H9 (cell line): ENCODE results near the gene NCMAP. TPM values are rescaled to one million over a fixed set of nuclear protein-coding genes. Genes with fewer than 3 reads are reported as not detected.

Experiments
- DNase-seq: peaks from one replicate; pipeline ENCODE4 v3.0.0-alpha.2; 2017
- H2AFZ ChIP-seq: one replicate; pipeline ENCODE4 v1.6.1; 2013; ENCODE audit warnings: mild to moderate bottlenecking, low read length, control low read depth, moderate library complexity
- H2AK5ac ChIP-seq: 2 replicates; pipeline ENCODE4 v1.6.1; 2013; ENCODE audit warnings: low read length, control low read depth, mixed read lengths; ENCODE audit not compliant: insufficient read length
- H2BK120ac ChIP-seq: one replicate; pipeline ENCODE4 v1.6.1; 2013; ENCODE audit warnings: low read depth, mild to moderate bottlenecking, low read length, control low read depth, inconsistent platforms; ENCODE audit not compliant: poor library complexity, severe bottlenecking
- H2BK12ac ChIP-seq: 2 replicates; pipeline ENCODE4 v1.6.1; 2013; ENCODE audit warnings: low read length, control low read depth, mixed read lengths, low read depth; ENCODE audit not compliant: insufficient read length
- H2BK15ac ChIP-seq: 2 replicates; pipeline ENCODE4 v1.6.1; 2013; ENCODE audit warnings: low read depth, low read length, control low read depth
- H2BK20ac ChIP-seq: one replicate; pipeline ENCODE4 v1.6.1; 2013; ENCODE audit warnings: low read depth, mild to moderate bottlenecking, low read length, control low read depth, inconsistent platforms; ENCODE audit not compliant: poor library complexity, severe bottlenecking
- H2BK5ac ChIP-seq: 2 replicates; pipeline ENCODE4 v1.6.1; 2013; ENCODE audit warnings: low read length, control low read depth, mixed read lengths; ENCODE audit not compliant: insufficient read length
- H3K14ac ChIP-seq: 2 replicates; pipeline ENCODE4 v1.6.1; 2013; ENCODE audit warnings: low read length, control low read depth; ENCODE audit not compliant: insufficient read depth
- H3K18ac ChIP-seq: 2 replicates; pipeline ENCODE4 v1.6.1; 2013; ENCODE audit warnings: low read depth, mild to moderate bottlenecking, mixed read lengths, low read length, control low read depth; ENCODE audit not compliant: insufficient read length
- H3K23ac ChIP-seq: 2 replicates; pipeline ENCODE4 v1.6.1; 2013; ENCODE audit warnings: low read length, control low read depth, mixed read lengths, low read depth; ENCODE audit not compliant: insufficient read length
- H3K23me2 ChIP-seq: 2 replicates; pipeline ENCODE4 v1.6.1; 2013; ENCODE audit warnings: low read depth, mild to moderate bottlenecking, mixed read lengths, low read length, control low read depth; ENCODE audit not compliant: insufficient read length, poor library complexity, severe bottlenecking
- H3K27ac ChIP-seq: 2 replicates; pipeline ENCODE4 v1.5.1; 2013; ENCODE audit warnings: low read length, control low read depth, mixed read lengths, low read depth; ENCODE audit not compliant: insufficient read length
- H3K27me3 ChIP-seq: 2 replicates; pipeline ENCODE4 v1.6.1; 2013; ENCODE audit warnings: low read length, control low read depth, inconsistent platforms; ENCODE audit not compliant: insufficient read depth
- H3K4ac ChIP-seq: 2 replicates; pipeline ENCODE4 v1.6.1; 2013; ENCODE audit warnings: low read depth, mild to moderate bottlenecking, control low read depth, inconsistent platforms, low read length, moderate library complexity
- H3K4me1 ChIP-seq: 2 replicates; pipeline ENCODE4 v1.6.1; 2013; ENCODE audit warnings: low read length, control low read depth, inconsistent platforms; ENCODE audit not compliant: insufficient read depth
- H3K4me2 ChIP-seq: 2 replicates; pipeline ENCODE4 v1.6.1; 2013; ENCODE audit warnings: low read length, control low read depth, mixed read lengths; ENCODE audit not compliant: insufficient read length, insufficient read depth
- H3K56ac ChIP-seq: 2 replicates; pipeline ENCODE4 v1.6.1; 2013; ENCODE audit warnings: low read depth, mild to moderate bottlenecking, mixed read lengths, low read length, control low read depth; ENCODE audit not compliant: insufficient read length
- H3K79me1 ChIP-seq: 2 replicates; pipeline ENCODE4 v1.6.1; 2013; ENCODE audit warnings: low read depth, mild to moderate bottlenecking, moderate library complexity, low read length, control low read depth, inconsistent platforms; ENCODE audit not compliant: insufficient read depth, poor library complexity, severe bottlenecking
- H3K79me2 ChIP-seq: 2 replicates; pipeline ENCODE4 v1.6.1; 2013; ENCODE audit warnings: low read length, control low read depth, inconsistent platforms; ENCODE audit not compliant: insufficient read depth
- H3K9ac ChIP-seq: 2 replicates; pipeline ENCODE4 v1.6.1; 2013; ENCODE audit warnings: low read length, control low read depth, mixed read lengths; ENCODE audit not compliant: insufficient read length; ENCODE audit errors: extremely low read depth
- H3K9me3 ChIP-seq: one replicate; pipeline ENCODE4 v1.6.1; 2013; ENCODE audit warnings: low read depth, low read length, inconsistent platforms; ENCODE audit not compliant: control insufficient read depth
- H3T11ph ChIP-seq: one replicate; pipeline ENCODE4 v1.6.1; 2013; ENCODE audit warnings: mild to moderate bottlenecking, low read length, control low read depth, inconsistent platforms
- H4K20me1 ChIP-seq: one replicate; pipeline ENCODE4 v1.6.1; 2013; ENCODE audit not compliant: control insufficient read depth, insufficient read length, insufficient read depth
- H4K5ac ChIP-seq: 2 replicates; pipeline ENCODE4 v1.6.1; 2013; ENCODE audit warnings: low read depth, mild to moderate bottlenecking, mixed read lengths, low read length, control low read depth; ENCODE audit not compliant: insufficient read length
- H4K8ac ChIP-seq: replicated peaks from 2 replicates; pipeline ENCODE4 v1.6.1; 2013; ENCODE audit warnings: low read length, control low read depth, mixed read lengths, low read depth; ENCODE audit not compliant: insufficient read length
- H4K91ac ChIP-seq: 2 replicates; pipeline ENCODE4 v1.6.1; 2013; ENCODE audit warnings: low read depth, mild to moderate bottlenecking, moderate library complexity, mixed read lengths, low read length, control low read depth; ENCODE audit not compliant: insufficient read length
- H3K27ac Mint-ChIP-seq, 3 experiments: 2 replicates in 2 of 3; 3 replicates in 1 of 3; pipeline ENCODE4 v1.8.0; 2020 to 2021; ENCODE audit warnings: mixed read lengths in 3 of 3, mild to moderate bottlenecking in 1 of 3, moderate library complexity in 1 of 3
- H3K27me3 Mint-ChIP-seq: 2 replicates; pipeline ENCODE4 v1.8.0; 2021; ENCODE audit warnings: low read depth, mild to moderate bottlenecking, moderate library complexity, mixed read lengths
- H3K36me3 Mint-ChIP-seq, 3 experiments: 2 replicates in 2 of 3; 3 replicates in 1 of 3; pipeline ENCODE4 v1.8.0; 2020 to 2021; ENCODE audit warnings: low read depth in 3 of 3, mixed read lengths in 3 of 3; ENCODE audit not compliant: insufficient read depth in 1 of 3
- H3K4me1 Mint-ChIP-seq, 2 experiments: 2 replicates each; pipeline ENCODE4 v1.8.0; 2020; ENCODE audit warnings: mixed read lengths in 2 of 2
- H3K4me3 Mint-ChIP-seq, 2 experiments: 2 replicates in 1 of 2; 3 replicates in 1 of 2; pipeline ENCODE4 v1.8.0; 2020 to 2021; ENCODE audit warnings: mild to moderate bottlenecking in 2 of 2, mixed read lengths in 2 of 2, moderate library complexity in 1 of 2
- H3K9me3 Mint-ChIP-seq, 2 experiments: 2 replicates in 1 of 2; 3 replicates in 1 of 2; pipeline ENCODE4 v1.8.0; 2020; ENCODE audit warnings: mild to moderate bottlenecking in 2 of 2, mixed read lengths in 2 of 2, moderate library complexity in 1 of 2
- CTCF ChIP-seq: fragments of 200-600 bp; sonication (generic); conservative IDR thresholded peaks from 3 replicates; pipeline ENCODE4 v1.8.0; 2021; ENCODE audit warnings: antibody characterized with exemption, mild to moderate bottlenecking
- WGBS: extraction: QIAGEN DNeasy Blood & Tissue Kit; methylation state at CpG from one replicate; pipeline ENCODE4 v1.1.7; 2013; ENCODE audit warnings: missing lambda C conversion rate, low lambda C conversion rate, mixed read lengths; ENCODE audit not compliant: insufficient read length; ENCODE audit errors: extremely low coverage; 5-methylcytosine and 5-hydroxymethylcytosine counted together
- total RNA-seq: library from RNA; stranded (reverse); gene quantifications from 2 replicates; pipeline ENCODE4 v1.2.1, GENCODE V29; 2021

The NCMAP gene
- total RNA-seq, 1 experiment from 2014 or later = 0.35 TPM

DNA sequence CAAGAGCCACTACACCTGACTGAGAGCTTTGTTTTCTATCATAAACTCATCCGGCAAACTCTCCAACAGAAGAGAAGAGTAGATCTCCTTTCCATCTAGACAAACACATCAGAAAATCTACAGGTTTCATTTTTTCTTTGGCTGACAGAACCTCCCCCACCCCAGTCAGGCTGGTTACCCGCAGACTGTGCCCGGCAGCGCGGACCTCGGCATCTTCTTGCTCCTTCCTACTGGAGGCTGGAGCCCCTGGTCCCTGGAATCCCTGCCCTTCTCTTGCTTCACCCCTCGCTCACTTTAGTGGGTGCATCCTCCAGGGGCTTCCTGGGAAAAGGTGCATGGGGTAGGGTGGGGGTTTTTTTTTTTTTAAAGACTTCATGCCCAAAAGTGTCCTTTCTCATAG lies 23.0 kb downstream of the NCMAP start:
- no peak for DNase-seq

More for the DNA sequence above, 23.0 kb downstream of the NCMAP start:
- H2AK5ac ChIP-seq = no peak overlapping the region
- no peaks in the 10 kb centered on the region for H3K4me1 ChIP-seq
- H3K9ac ChIP-seq = no peak overlapping the region
- no peak overlapping the region for H2BK5ac ChIP-seq
- no peaks in the 10 kb centered on the region for H4K20me1 ChIP-seq
- Mint-ChIP-seq H3K27ac (no peak overlapping the region; a peak in 1 of 7 replicates), H3K9me3 (peaks cover 0 to 3% of the 10 kb centered on the region in 2 experiments; a peak in 1 of 5 replicates), H3K4me1 (peaks cover 0 to 2% of the 10 kb centered on the region in 2 experiments; a peak in 1 of 4 replicates), H3K4me3 (no peak overlapping the region; a peak in 1 of 5 replicates), H3K27me3 (no peaks in the 10 kb centered on the region), H3K36me3 (no peaks in the 10 kb centered on the region)
- H2BK120ac ChIP-seq = no peak overlapping the region
- H2BK12ac ChIP-seq = no peak overlapping the region
- no peak overlapping the region for H4K8ac ChIP-seq
- no peak overlapping the region for H3K14ac ChIP-seq
- H3K79me1 ChIP-seq = no peaks in the 10 kb centered on the region
- H3T11ph ChIP-seq = no peak overlapping the region
- H2AFZ ChIP-seq = no peak overlapping the region
- TF ChIP-seq CTCF = no peak
- no peak overlapping the region for H3K56ac ChIP-seq
- no peak overlapping the region for H2BK20ac ChIP-seq
- WGBS = no CpG with 5 or more reads among the region's 7 CpGs
- H3K27ac ChIP-seq = no peak overlapping the region
- H3K4me2 ChIP-seq = no peak overlapping the region
- no peak overlapping the region for H4K91ac ChIP-seq
- no peak overlapping the region for H3K4ac ChIP-seq
- no peaks in the 10 kb centered on the region for H3K9me3 ChIP-seq
- no peaks in the 10 kb centered on the region for H3K23me2 ChIP-seq
- H3K23ac ChIP-seq = no peak overlapping the region
- no peaks in the 10 kb centered on the region for H3K27me3 ChIP-seq
- no peaks in the 10 kb centered on the region for H3K79me2 ChIP-seq
- H3K18ac ChIP-seq = no peak overlapping the region
- no peak overlapping the region for H2BK15ac ChIP-seq
- H4K5ac ChIP-seq = no peak overlapping the region
